Activated CD4-positive, alpha-beta T cell treated with anti-CD3 and anti-CD28 coated beads for 1 hour (primary cell): ENCODE results near the gene SLC39A2.

Experiments
- DNase-seq: peaks from one replicate; pipeline ENCODE4 v3.0.0-alpha.2; 2020

SLC39A2 gene

GRCh38 chr14:21050597-21050996, 51.5 kb downstream of the SLC39A2 start:
- no peak for DNase-seq
